UCSD-AML1 (cell line): ENCODE measurements around the gene TLCD3A.
"Not testable (repeated sequence)": the region's sequence is repeated elsewhere in the genome, so short reads cannot be mapped to it uniquely, and the experiment has no call there.

Experiments used
- DNase-seq: peaks from one replicate; lab custom pipeline; 2025; ENCODE audit not compliant: unreplicated experiment; lab: John Stamatoyannopoulos, UW

TLCD3A gene

DNA sequence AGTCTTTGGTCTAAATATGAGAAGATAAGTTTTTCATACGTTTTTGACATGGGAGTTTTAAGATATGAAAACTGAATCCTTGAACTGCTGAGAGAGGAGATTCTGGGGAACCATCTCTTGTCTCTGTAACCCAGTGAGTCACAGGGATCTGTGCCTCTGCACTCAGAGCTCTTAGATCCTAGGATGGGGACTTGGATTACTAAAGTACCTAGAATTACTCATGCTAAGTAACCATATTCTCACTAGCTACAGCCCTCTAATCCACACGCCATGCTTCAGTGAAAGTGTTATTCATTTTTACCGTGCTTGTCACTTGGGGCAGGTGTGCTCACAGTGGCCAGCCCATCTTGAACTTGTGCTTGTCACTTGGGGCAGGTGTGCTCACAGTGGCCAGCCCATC lies 51.7 kb downstream of the TLCD3A start:
- DNase-seq, result no peak

DNA sequence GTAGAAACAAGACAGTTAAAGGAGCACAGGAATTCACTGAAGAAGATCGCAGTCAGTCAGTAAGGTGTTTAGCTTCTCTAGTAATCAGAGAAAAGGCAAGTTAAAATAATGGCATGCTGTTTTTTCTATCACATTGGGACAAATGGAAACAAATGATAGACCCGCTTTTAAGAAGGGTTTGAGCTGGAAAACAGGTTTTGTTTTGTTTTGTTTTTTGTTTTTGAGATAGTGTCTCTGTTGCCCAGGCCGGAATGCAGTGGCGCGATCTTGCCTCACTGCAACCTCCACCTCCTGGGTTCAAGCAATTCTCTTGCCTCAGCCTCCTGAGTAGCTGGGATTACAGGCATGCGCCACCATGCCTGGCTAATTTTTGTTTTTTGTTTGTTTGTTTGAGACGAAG lies 53.5 kb downstream of the TLCD3A start:
- not testable (repeated sequence) for DNase-seq

DNA sequence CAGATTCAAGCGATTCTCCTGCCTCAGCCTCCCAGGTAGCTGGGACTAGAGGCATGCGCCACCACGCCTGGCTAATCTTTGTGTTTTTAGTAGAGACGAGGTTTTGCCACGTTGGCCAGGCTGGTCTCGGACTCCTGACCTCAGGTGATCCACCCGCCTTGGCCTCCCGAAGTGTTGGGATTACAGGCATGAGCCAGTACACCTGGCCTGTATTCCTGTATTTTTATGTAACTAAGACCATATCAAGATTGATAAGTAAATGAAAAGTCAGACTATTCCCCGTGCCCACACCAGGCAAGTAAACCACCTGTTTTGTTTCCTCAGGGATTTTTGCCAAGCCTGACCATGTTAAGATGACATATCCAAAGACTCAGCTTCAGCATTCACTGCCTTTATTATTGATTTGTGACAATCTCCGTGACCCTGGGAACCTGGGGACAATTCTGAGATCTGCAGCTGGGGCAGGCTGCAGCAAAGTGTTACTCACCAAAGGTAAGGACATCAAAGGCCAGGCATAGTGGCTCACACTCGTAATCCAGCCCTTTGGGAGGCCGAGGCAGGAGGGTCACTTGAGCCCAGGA lies 55.3 kb downstream of the TLCD3A start:
- DNase-seq, result no peak

DNA sequence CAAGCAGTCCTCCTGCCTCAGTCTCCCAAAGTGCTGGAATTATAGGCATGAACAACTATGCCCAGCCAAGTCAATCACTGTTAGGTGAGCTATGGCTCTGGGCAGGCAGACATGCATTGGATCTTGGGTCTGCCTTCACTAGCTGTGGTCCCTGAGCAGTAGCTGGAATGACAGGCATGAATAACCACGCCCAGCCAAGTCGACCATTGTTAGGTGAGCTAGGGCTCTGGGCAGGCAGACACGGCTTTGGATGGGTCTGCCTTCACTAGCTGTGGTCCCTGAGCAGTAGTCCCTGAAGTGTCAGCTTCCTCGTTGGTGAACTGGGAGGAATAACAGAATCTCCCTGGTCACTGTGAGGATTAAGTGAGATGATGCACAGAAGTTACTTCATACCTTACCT lies 56.2 kb downstream of the TLCD3A start:
- no peak for DNase-seq

DNA sequence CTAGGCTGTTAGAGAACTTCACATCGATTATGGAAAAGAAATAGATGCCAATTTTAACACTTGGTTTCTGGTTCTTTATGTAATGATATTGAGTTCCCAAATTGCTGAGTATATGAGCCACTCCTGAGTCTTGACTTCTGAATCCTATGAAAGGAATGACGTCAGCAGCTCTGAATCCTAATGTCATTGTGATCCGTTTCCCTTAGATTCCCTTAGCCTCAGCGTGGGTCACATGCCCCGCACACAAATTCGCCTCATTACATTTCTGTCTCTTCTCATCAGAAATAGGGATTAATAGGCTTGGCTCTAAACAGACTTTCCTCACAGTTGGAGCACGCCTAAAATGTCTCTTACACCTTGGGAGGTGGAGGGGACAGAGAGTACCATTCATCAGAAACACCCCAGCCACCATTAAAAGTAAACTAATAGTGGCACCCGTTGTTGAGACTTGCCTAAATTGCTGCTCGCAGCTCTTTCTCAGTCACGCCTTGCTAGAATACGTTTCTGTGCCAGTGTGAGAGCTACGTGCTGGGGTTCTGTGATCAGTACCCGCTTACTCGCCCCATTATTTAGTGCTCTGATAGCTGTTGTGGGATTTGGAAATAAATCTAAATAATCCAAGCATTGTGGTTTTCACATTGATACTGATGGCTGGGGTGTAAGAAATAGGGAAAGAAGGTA lies 56.9 kb downstream of the TLCD3A start:
- no peak for DNase-seq

DNA sequence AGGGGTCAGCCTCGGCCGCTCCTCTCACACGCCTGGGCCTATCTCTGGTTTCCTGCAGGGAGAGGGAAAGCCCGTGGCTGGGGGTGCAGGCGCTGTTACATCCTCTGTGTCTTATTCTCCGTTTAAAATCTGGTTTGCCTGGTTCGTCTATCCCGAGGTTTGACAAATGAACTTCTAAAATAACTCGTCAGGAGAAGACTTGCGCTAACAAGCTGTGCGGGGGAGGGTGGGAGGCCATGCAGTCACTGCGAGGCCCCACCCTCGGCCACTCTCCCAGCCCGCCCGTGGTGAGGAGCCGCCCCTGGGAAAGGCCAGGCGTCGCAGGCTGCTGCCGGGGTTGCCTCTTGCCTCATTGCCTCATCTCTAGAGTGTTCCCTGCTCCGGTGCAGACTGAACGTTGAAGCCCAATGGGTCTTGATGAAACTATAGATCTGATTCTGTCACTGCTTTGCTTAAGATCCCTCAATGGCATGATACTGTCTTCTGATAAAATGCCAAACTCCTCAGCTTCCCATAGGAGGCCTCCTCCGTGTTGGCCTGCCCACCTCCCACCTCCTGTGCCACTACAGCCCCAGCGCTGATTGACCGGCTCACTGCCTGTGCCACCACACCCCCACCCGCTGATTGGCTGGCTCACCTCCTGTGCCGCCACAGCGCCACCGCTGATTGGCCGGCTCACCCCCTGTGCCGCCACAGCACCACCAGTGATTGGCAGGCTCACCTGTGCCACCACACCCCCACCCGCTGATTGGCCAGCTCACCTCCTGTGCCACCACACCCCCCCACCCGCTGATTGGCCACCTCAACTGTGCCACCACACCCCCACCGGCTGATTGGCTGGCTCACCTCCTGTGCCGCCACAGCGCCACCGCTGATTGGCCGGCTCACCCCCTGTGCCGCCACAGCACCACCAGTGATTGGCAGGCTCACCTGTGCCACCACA lies 57.8 kb downstream of the TLCD3A start:
- not testable (repeated sequence) for DNase-seq

DNA sequence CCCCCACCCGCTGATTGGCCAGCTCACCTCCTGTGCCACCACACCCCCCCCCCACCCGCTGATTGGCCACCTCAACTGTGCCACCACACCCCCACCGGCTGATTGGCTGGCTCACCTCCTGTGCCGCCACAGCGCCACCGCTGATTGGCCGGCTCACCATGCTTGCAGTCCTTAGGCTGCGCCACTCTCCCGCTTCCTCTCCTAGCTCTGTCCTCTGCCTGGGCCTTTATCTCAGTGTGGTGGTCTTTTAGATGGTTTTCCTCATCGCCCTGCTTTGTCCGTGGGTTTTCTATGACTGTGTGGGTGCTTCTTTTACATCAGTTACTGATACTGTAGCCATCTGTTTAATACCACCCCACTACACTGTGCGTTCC lies 58.5 kb downstream of the TLCD3A start:
- not testable (repeated sequence) for DNase-seq

DNA sequence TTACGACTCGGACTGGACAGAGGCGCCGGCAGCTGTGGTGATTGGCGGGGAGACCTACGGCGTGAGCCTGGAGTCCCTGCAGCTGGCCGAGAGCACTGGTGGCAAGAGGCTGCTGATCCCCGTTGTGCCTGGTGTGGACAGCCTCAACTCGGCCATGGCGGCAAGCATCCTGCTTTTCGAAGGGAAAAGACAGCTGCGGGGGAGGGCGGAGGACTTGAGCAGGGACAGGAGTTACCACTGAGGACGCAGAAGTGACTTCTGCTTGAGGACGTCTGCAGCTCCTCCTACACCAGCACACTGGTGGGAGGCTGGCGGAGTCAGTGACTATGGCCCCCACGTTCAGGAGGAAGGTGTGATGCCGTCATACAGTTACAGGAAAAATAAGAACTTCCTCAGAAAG lies 59.4 kb downstream of the TLCD3A start:
- no peak for DNase-seq

DNA sequence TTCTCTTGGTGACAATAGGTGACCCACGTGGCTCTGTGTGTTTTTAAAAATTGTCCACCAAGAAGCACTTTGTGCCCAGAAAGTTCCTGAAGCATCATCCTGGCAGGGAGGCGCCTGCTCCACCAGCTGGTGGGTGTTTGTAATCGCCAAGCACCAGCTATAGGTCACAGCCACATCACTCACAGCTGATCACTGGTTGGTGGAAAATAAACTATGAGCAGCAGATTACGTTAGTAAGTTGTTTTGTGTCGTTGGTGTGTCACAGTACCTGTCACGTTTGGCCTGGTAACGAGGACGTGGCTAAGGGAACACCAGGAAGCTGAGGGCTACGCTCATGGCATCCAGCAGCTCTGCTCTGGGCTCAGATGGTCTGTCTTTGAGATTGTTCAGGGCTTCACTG lies 59.9 kb downstream of the TLCD3A start:
- no peak for DNase-seq
